OCI-LY7 (cell line): ENCODE data around the gene TOLLIP. TPM values are rescaled to one million over a fixed set of nuclear protein-coding genes. Genes with fewer than 3 reads are reported as not detected.
"Not testable (repeated sequence)": the region's sequence is repeated elsewhere in the genome, so short reads cannot be mapped to it uniquely, and the experiment has no call there.

Source experiments
- BruUV-seq: library from RNA; stranded (reverse); fragments of 400-500 nt; replicated peaks from 2 replicates; lab custom pipeline; 2021; lab: Mats Ljungman, UMichigan
- CTCF ChIA-PET: fragments of 300-600 bp; sonication (Branson Sonifier 250); formaldehyde crosslinking; loops from one replicate; lab custom pipeline; 2022; ENCODE audit warnings: antibody characterized with exemption; ENCODE audit not compliant: unreplicated experiment; lab: Charles Lee
- POLR2A ChIA-PET: fragments of 300-600 bp; sonication (Branson Sonifier 250); formaldehyde crosslinking; loops from one replicate; lab custom pipeline; 2022; ENCODE audit warnings: antibody characterized with exemption; lab: Charles Lee
- DNase-seq: peaks from one replicate; pipeline ENCODE4 v3.0.0-alpha.2; 2015; ENCODE audit warnings: low spot score
- H2AFZ ChIP-seq: fragments of 200-600 bp; sonication (generic), shearing (Covaris generic); 2 replicates; pipeline ENCODE4 v1.6.1; 2014; ENCODE audit warnings: mild to moderate bottlenecking, antibody characterized with exemption, low read length, moderate library complexity
- H3K27ac ChIP-seq: fragments of 200-600 bp; sonication (generic); 2 replicates; pipeline ENCODE4 v1.5.1; 2014; ENCODE audit warnings: mixed run types, low read depth, mild to moderate bottlenecking, moderate library complexity, low read length, inconsistent platforms; ENCODE audit not compliant: poor library complexity, severe bottlenecking
- H3K36me3 ChIP-seq: fragments of 200-600 bp; sonication (generic); 2 replicates; pipeline ENCODE4 v1.6.1; 2014; ENCODE audit warnings: mild to moderate bottlenecking, antibody characterized with exemption, low read length, moderate library complexity, mixed read lengths; ENCODE audit not compliant: insufficient read depth
- H3K4me1 ChIP-seq: fragments of 200-600 bp; sonication (generic); 2 replicates; pipeline ENCODE4 v1.5.1; 2014; ENCODE audit warnings: mild to moderate bottlenecking, low read length; ENCODE audit not compliant: insufficient read depth, poor library complexity, severe bottlenecking
- H3K4me2 ChIP-seq: fragments of 200-600 bp; sonication (generic); 2 replicates; pipeline ENCODE4 v1.6.1; 2014; ENCODE audit warnings: mild to moderate bottlenecking, low read length
- H3K4me3 ChIP-seq: fragments of 200-600 bp; sonication (generic); 2 replicates; pipeline ENCODE4 v1.5.1; 2014; ENCODE audit warnings: mild to moderate bottlenecking, low read depth, low read length; ENCODE audit not compliant: poor library complexity, severe bottlenecking
- H3K79me2 ChIP-seq: fragments of 200-600 bp; sonication (generic); 2 replicates; pipeline ENCODE4 v1.6.1; 2016; ENCODE audit warnings: low read depth, mild to moderate bottlenecking, low read length, moderate library complexity, mixed read lengths; ENCODE audit not compliant: insufficient read depth
- H3K9me2 ChIP-seq: fragments of 200-600 bp; sonication (generic); 2 replicates; pipeline ENCODE4 v1.6.1; 2016; ENCODE audit warnings: mild to moderate bottlenecking, low read length, mixed read lengths; ENCODE audit not compliant: insufficient read depth
- H3K9me3 ChIP-seq: fragments of 200-600 bp; sonication (generic); 2 replicates; pipeline ENCODE4 v1.6.1; 2014; ENCODE audit warnings: mild to moderate bottlenecking, mixed run types, low read length, mixed read lengths
- H4K20me1 ChIP-seq: fragments of 200-600 bp; sonication (generic); 2 replicates; pipeline ENCODE4 v1.6.1; 2014; ENCODE audit warnings: mild to moderate bottlenecking, antibody characterized with exemption, low read length, moderate library complexity, mixed read lengths; ENCODE audit not compliant: insufficient read depth
- EZH2phosphoT487 ChIP-seq: fragments of 200-600 bp; sonication (generic); IDR thresholded peaks from 2 replicates; pipeline ENCODE4 v1.6.1; 2018; ENCODE audit warnings: low read depth, borderline replicate concordance, mild to moderate bottlenecking, mixed run types, antibody characterized with exemption, low read length, moderate library complexity, mixed read lengths
- intact Hi-C: fragments of 100-400 bp; cut with micrococcal nuclease; formaldehyde crosslinking; loops from one replicate; pipeline ENCODE4 v1.10.0; 2022; ENCODE audit not compliant: unreplicated experiment
- total RNA-seq, 2 experiments: library from RNA; depleted of rRNA in 1 of 2; stranded (reverse); fragments of >200 nt in 1 of 2; shearing (Covaris generic) in 1 of 2; gene quantifications; 2 replicates each; pipeline ENCODE4 v1.2.3, GENCODE V29; 2014 to 2022
- TF ChIP-seq, protein P1 (sequence below): fragments of 200-600 bp; sonication (generic); conservative IDR thresholded peaks from 2 replicates; pipeline ENCODE4 v1.5.1; 2014; ENCODE audit warnings: mild to moderate bottlenecking, antibody characterized with exemption, low read length, moderate library complexity, mixed read lengths

TOLLIP gene
- total RNA-seq, 2 experiments from 2014 or later, result 15.9 to 37.1 TPM

DNA sequence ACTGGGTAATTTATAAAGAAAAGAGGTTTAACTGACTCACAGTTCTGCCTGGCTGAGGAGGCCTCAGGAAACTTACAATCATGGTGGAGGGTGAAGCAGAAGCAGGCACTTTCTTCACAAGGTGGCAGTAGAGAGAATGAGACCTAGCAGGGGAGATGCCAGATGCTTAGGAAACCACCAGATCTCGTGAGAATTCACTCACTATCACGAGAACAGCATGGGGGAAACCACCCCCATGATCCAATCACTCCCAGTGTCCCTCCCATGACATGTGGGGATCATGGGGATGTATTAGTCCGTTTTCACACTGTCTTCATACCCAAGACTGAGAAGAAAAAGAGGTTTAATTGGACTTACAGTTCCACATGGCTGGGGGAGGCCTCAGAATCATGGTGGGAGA, 45.0 kb downstream of the TOLLIP start:
- H2AFZ ChIP-seq, result peak overlapping the region; percentile 31; the same call in 1 of the 2 replicates
- H3K4me3 ChIP-seq, CTCF ChIA-PET, H3K36me3 ChIP-seq, H3K79me2 ChIP-seq, BruUV-seq, H3K4me2 ChIP-seq, intact Hi-C loops, H3K27ac ChIP-seq, H3K9me3 ChIP-seq, H3K9me2 ChIP-seq, POLR2A ChIA-PET, H4K20me1 ChIP-seq: not testable (repeated sequence)
- H3K4me1 ChIP-seq, result peaks cover 11% of the 10 kb centered on the region
- DNase-seq, result peak; percentile 70
- TF ChIP-seq, protein P1, sequence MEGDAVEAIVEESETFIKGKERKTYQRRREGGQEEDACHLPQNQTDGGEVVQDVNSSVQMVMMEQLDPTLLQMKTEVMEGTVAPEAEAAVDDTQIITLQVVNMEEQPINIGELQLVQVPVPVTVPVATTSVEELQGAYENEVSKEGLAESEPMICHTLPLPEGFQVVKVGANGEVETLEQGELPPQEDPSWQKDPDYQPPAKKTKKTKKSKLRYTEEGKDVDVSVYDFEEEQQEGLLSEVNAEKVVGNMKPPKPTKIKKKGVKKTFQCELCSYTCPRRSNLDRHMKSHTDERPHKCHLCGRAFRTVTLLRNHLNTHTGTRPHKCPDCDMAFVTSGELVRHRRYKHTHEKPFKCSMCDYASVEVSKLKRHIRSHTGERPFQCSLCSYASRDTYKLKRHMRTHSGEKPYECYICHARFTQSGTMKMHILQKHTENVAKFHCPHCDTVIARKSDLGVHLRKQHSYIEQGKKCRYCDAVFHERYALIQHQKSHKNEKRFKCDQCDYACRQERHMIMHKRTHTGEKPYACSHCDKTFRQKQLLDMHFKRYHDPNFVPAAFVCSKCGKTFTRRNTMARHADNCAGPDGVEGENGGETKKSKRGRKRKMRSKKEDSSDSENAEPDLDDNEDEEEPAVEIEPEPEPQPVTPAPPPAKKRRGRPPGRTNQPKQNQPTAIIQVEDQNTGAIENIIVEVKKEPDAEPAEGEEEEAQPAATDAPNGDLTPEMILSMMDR, result peak; percentile 60; the same call in 1 of the 2 replicates

DNA sequence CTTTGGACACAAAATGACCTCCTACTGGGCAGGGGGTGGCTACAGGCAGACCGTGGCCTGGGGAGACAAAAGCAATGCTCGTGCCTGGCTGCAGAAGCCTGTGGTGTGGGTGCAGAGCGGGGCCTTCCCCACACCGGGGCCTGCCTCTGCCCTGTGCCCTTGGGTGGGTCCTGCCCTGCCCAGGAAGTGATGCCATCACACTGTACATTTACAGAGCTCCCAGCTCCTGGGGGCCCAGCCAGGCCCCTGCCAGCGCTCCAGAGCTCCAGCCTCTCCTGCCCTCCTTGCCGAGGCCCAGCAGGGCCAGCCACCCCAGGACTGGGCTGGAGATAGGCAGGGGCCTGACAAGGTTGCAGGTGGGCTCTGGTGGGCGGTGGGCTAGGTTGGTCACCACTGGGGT, 46.4 kb downstream of the TOLLIP start:
- POLR2A ChIA-PET, result interaction anchor here (0.6 kb wide), 1 partner anchor 302 kb away, joined by 5 read pairs; no protein-coding TSS in a partner anchor
- Histone ChIP-seq H3K36me3 (no peaks in the 10 kb centered on the region), H3K79me2 (no peaks in the 10 kb centered on the region), H3K27ac (no peak overlapping the region), H3K4me1 (peaks cover 11% of the 10 kb centered on the region), H4K20me1 (no peaks in the 10 kb centered on the region), H3K9me3 (peaks cover 8% of the 10 kb centered on the region; the same call in 1 of the 2 replicates), H3K9me2 (no peaks in the 10 kb centered on the region), H3K4me3 (peak overlapping the region; percentile 62), H3K4me2 (peak overlapping the region; percentile 76), H2AFZ (peak overlapping the region; percentile 81; the same call in 1 of the 2 replicates)
- no TSS peak for BruUV-seq
- no peak for DNase-seq
- CTCF ChIA-PET, result no interaction called here
- TF ChIP-seq EZH2phosphoT487, result no peak
- TF ChIP-seq, protein P1, result no peak
- intact Hi-C loops, result no loop called here

DNA sequence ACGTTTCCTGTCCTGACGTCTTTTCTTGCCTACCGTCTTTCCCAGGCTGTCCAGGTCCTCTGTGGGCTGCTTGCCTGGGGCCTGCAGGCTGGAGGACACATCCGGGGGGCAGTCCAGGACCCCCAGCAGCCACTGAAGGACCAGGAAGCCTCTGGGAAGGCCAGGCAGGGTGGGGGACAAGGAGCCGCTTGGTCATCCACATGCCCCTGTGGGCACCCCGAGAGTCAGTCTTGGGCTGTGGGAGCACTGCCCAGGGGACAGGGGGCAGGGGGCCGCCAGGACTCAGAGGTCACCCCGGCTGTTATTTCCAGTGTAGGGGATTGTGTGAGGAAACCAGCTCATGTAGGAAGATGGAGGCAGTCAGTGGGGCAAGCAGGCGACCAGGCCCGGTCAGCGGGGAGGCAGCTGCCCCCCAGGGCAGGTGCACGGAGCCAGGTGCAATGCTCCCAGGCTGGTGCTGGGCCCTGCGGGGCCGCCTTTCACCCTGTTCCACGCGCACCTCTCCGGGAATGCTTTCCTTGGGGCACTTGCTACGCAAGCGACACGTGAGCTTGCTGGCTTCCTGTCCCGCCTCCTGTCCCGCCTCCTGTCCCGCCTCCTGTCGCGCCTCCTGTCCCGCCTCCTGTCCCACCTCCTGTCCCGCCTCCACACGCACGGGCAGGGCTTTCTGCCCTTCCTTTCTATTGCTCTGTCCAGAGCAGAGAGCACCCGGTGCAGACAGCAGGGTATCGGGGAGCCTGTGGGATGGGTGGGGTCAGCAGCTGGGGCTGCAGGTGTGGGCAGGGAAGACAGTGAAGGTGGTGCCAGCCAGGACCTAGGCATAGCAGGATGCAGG, 47.0 kb downstream of the TOLLIP start:
- H3K9me2 ChIP-seq, result no peaks in the 10 kb centered on the region
- H3K4me2 ChIP-seq, result peak overlapping the region; percentile 76
- H2AFZ ChIP-seq, result peak overlapping the region; percentile 81; the same call in 1 of the 2 replicates
- intact Hi-C loops, result no loop called here
- TF ChIP-seq, protein P1, result no peak
- no peak for TF ChIP-seq EZH2phosphoT487
- ChIA-PET CTCF (interaction anchor here (0.7 kb wide), 1 partner anchor 1922 kb away, joined by 3 read pairs; no protein-coding TSS in a partner anchor), POLR2A (no interaction called here)
- H3K4me1 ChIP-seq, result peaks cover 11% of the 10 kb centered on the region
- H3K36me3 ChIP-seq, result no peaks in the 10 kb centered on the region
- peaks cover 8% of the 10 kb centered on the region; the same call in 1 of the 2 replicates for H3K9me3 ChIP-seq
- H4K20me1 ChIP-seq, result no peaks in the 10 kb centered on the region
- H3K79me2 ChIP-seq, result no peaks in the 10 kb centered on the region
- BruUV-seq, result no TSS peak
- H3K27ac ChIP-seq, result no peak overlapping the region
- H3K4me3 ChIP-seq, result peak overlapping the region; percentile 62
- DNase-seq, result peak; percentile 86
